HepG2 (cell line): Measurements from ENCODE around the gene NUDT3. TPM values are rescaled to one million over a fixed set of nuclear protein-coding genes. Genes with fewer than 3 reads are reported as not detected.

Experiments used
- ARNT ChIP-seq: fragments of 450-650 bp; IDR thresholded peaks from 2 replicates; pipeline ENCODE4 v1.6.1; 2017
- BCLAF1 ChIP-seq: fragments of 450-650 bp; IDR thresholded peaks from 2 replicates; pipeline ENCODE4 v1.6.1; 2017; ENCODE audit warnings: mild to moderate bottlenecking
- CCDC6 ChIP-seq: sonication (generic); formaldehyde crosslinking; IDR thresholded peaks from 2 replicates; pipeline ENCODE4 v1.8.1; 2022; ENCODE audit warnings: mild to moderate bottlenecking, missing genetic modification reagents, moderate library complexity
- DRAP1 ChIP-seq: IDR thresholded peaks from 2 replicates; pipeline ENCODE4 v1.6.1; 2016; ENCODE audit warnings: missing genetic modification reagents, missing compliant biosample characterization
- HOMEZ ChIP-seq: IDR thresholded peaks from 2 replicates; pipeline ENCODE4 v1.6.1; 2016; ENCODE audit warnings: low read depth
- JDP2 ChIP-seq: sonication (generic); formaldehyde crosslinking; IDR thresholded peaks from 2 replicates; pipeline ENCODE4 v1.8.1; 2022; ENCODE audit warnings: missing genetic modification reagents, borderline replicate concordance
- KLF13 ChIP-seq: sonication (generic); formaldehyde crosslinking; IDR thresholded peaks from 2 replicates; pipeline ENCODE4 v1.4.0; 2020; ENCODE audit warnings: mild to moderate bottlenecking, missing genetic modification reagents
- MTF1 ChIP-seq: sonication (generic); formaldehyde crosslinking; IDR thresholded peaks from 2 replicates; pipeline ENCODE4 v1.5.0; 2020; ENCODE audit warnings: missing genetic modification reagents
- TBX3 ChIP-seq: fragments of 450-650 bp; IDR thresholded peaks from 2 replicates; pipeline ENCODE4 v1.6.1; 2017; ENCODE audit warnings: antibody characterized with exemption, mild to moderate bottlenecking, inconsistent platforms, borderline replicate concordance
- YY1 ChIP-seq: IDR thresholded peaks from 2 replicates; pipeline ENCODE4 v1.6.1; 2011; ENCODE audit warnings: low read length, low read depth, moderate library complexity, mild to moderate bottlenecking; ENCODE audit not compliant: insufficient read depth, insufficient replicate concordance
- ZFP36L1 ChIP-seq: sonication (generic); formaldehyde crosslinking; IDR thresholded peaks from 2 replicates; pipeline ENCODE4 v1.8.0; 2022; ENCODE audit warnings: mild to moderate bottlenecking, missing genetic modification reagents, moderate library complexity
- ZFP90 ChIP-seq: sonication (generic); formaldehyde crosslinking; IDR thresholded peaks from 2 replicates; pipeline ENCODE4 v1.8.0; 2022; ENCODE audit warnings: missing genetic modification reagents, mild to moderate bottlenecking, inconsistent platforms, borderline replicate concordance
- ZIK1 ChIP-seq: sonication (generic); formaldehyde crosslinking; IDR thresholded peaks from 2 replicates; pipeline ENCODE4 v1.5.0; 2020; ENCODE audit warnings: mild to moderate bottlenecking, low read depth, missing genetic modification reagents, borderline replicate concordance
- ZNF20 ChIP-seq: sonication (generic); formaldehyde crosslinking; IDR thresholded peaks from 2 replicates; pipeline ENCODE4 v1.4.0; 2020; ENCODE audit warnings: mild to moderate bottlenecking, moderate library complexity, missing genetic modification reagents
- ZNF552 ChIP-seq: sonication (generic); formaldehyde crosslinking; IDR thresholded peaks from 2 replicates; pipeline ENCODE4 v1.9.0; 2022; ENCODE audit warnings: missing genetic modification reagents, mild to moderate bottlenecking, borderline replicate concordance
- ZNF563 ChIP-seq: sonication (generic); formaldehyde crosslinking; IDR thresholded peaks from 2 replicates; pipeline ENCODE4 v1.8.0; 2022; ENCODE audit warnings: mild to moderate bottlenecking, moderate library complexity, missing genetic modification reagents
- ZNF607 ChIP-seq: sonication (generic); formaldehyde crosslinking; IDR thresholded peaks from 2 replicates; pipeline ENCODE4 v1.5.1; 2020; ENCODE audit warnings: missing genetic modification reagents, mild to moderate bottlenecking, borderline replicate concordance
- ZNF670 ChIP-seq: sonication (generic); formaldehyde crosslinking; IDR thresholded peaks from 2 replicates; pipeline ENCODE4 v1.8.0; 2022; ENCODE audit warnings: mild to moderate bottlenecking, missing genetic modification reagents, borderline replicate concordance
- polyA plus RNA-seq, 8 experiments: library from polyadenylated mRNA; depleted of rRNA in 3 of 8; stranded (reverse) in 7 of 8; unstranded in 1 of 8; fragments of >200 nt; fragmentation: Illumina TruSeq in 4 of 8; extraction: Trizol in 4 of 8; gene quantifications; 2 replicates each; pipeline versions ENCODE4 v1.2.1 to v1.2.3, GENCODE V29; 2011 to 2016; ENCODE audit warnings: low read depth in 4 of 8, missing spikeins in 1 of 8, mixed read lengths in 1 of 8; ENCODE audit not compliant: insufficient read depth in 1 of 8
- total RNA-seq, 5 experiments: library from RNA; depleted of rRNA; stranded (reverse); fragments of >200 nt; fragmentation: Illumina TruSeq; extraction: Trizol; gene quantifications; 2 replicates each; pipeline ENCODE4 v1.2.3, GENCODE V29; 2016; ENCODE audit warnings: low read depth in 1 of 5
- TF ChIP-seq, protein P1 (sequence below): sonication (generic); formaldehyde crosslinking; IDR thresholded peaks from 2 replicates; pipeline ENCODE4 v1.4.0; 2020; ENCODE audit warnings: missing genetic modification reagents
- TF ChIP-seq, protein P2 (sequence below): sonication (generic); formaldehyde crosslinking; IDR thresholded peaks from 2 replicates; pipeline ENCODE4 v1.5.1; 2020; ENCODE audit warnings: missing genetic modification reagents, mild to moderate bottlenecking, borderline replicate concordance

The NUDT3 gene
- total and polyA plus RNA-seq, 2 of the 13 experiments (the other 11 are each of a cell fraction or from before 2014, with no cell fraction given): 20.2 to 20.6 TPM

DNA sequence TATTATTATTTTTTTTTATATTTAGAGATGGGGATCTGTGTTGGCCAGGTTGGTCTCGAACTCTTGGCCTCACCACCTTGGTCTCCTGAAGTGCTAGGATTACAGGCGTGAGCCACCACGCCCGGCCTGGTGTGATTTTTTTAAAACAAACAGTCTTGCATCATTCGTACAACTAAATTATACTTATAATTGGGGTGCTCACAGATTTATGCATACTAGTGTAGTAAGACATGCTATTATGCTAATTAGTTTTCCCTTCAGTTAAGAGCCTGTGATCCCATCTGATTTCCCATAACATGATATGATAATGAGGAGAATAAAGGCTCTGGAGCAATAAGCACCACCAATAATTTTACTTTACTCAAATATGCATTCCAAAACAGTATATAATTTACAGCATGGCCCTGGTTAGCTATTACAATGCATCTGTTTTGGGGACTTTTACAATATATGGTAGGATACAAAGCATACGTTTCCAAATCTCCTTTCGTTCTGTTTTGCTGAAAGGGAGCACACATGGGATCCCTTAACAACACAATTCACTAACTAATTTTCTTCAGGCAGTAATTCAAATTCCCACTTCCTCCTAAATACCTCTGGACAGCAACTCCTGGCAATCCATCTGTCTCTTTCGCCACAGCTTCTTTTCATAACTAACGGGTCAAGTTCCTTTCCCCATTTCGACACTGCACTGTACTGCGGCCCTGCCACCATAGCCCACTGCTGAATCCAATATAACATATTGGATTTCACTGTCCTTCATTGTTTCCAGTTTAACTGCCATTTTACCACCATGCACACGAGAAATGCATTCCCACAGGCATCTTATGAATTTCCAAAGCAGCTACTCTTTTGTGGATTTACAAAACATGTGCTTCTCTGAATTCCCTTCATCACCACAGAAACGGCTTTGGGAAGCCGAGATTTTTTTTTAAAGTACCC, 1.7 kb downstream of the NUDT3 start (continued):
- TF ChIP-seq, protein P1, sequence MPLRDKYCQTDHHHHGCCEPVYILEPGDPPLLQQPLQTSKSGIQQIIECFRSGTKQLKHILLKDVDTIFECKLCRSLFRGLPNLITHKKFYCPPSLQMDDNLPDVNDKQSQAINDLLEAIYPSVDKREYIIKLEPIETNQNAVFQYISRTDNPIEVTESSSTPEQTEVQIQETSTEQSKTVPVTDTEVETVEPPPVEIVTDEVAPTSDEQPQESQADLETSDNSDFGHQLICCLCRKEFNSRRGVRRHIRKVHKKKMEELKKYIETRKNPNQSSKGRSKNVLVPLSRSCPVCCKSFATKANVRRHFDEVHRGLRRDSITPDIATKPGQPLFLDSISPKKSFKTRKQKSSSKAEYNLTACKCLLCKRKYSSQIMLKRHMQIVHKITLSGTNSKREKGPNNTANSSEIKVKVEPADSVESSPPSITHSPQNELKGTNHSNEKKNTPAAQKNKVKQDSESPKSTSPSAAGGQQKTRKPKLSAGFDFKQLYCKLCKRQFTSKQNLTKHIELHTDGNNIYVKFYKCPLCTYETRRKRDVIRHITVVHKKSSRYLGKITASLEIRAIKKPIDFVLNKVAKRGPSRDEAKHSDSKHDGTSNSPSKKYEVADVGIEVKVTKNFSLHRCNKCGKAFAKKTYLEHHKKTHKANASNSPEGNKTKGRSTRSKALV: no peak
- TF ChIP-seq ZNF607 (no peak), ARNT (no peak), JDP2 (no peak), ZNF670 (no peak; the same call in 1 of the 2 replicates), DRAP1 (CRISPR knock-in tag) (0 out of 2 replicates have a peak, but pooled peaks have one; percentile 19), ZIK1 (CRISPR knock-in tag) (no peak), MTF1 (no peak), ZNF20 (CRISPR knock-in tag) (no peak), BCLAF1 (no peak), CCDC6 (CRISPR knock-in tag) (0 out of 2 replicates have a peak, but pooled peaks have one; percentile 17), TBX3 (no peak), ZNF552 (CRISPR knock-in tag) (no peak), HOMEZ (CRISPR knock-in tag) (no peak), KLF13 (CRISPR knock-in tag) (no peak), YY1 (peak; percentile 22), ZFP90 (CRISPR knock-in tag) (no peak), ZFP36L1 (CRISPR knock-in tag) (peak; percentile 60; the same call in 1 of the 2 replicates), ZNF563 (no peak)
- TF ChIP-seq, protein P2, sequence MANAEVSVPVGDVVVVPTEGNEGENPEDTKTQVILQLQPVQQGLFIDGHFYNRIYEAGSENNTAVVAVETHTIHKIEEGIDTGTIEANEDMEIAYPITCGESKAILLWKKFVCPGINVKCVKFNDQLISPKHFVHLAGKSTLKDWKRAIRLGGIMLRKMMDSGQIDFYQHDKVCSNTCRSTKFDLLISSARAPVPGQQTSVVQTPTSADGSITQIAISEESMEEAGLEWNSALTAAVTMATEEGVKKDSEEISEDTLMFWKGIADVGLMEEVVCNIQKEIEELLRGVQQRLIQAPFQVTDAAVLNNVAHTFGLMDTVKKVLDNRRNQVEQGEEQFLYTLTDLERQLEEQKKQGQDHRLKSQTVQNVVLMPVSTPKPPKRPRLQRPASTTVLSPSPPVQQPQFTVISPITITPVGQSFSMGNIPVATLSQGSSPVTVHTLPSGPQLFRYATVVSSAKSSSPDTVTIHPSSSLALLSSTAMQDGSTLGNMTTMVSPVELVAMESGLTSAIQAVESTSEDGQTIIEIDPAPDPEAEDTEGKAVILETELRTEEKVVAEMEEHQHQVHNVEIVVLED (CRISPR knock-in tag): 0 out of 2 replicates have a peak, but pooled peaks have one; percentile 1
